ENCODE results near the gene TRPM7.
"Not testable (repeated sequence)": the region's sequence is repeated elsewhere in the genome, so short reads cannot be mapped to it uniquely, and the experiment has no call there.

The TRPM7 gene

GRCh38 chr15:50655555-50655954 lies 31.0 kb downstream of the TRPM7 start:
- no peak for DNase-seq (ENCODE audit: low spot score)

GRCh38 chr15:50653156-50653743 lies 33.3 kb downstream of the TRPM7 start:
- no peak for DNase-seq (ENCODE audit: low spot score)

GRCh38 chr15:50652671-50653070 lies 33.9 kb downstream of the TRPM7 start:
- no peak for DNase-seq (ENCODE audit: low spot score)

GRCh38 chr15:50641318-50641717 lies 45.3 kb downstream of the TRPM7 start:
- no peak for DNase-seq (ENCODE audit: low spot score)

- no peak for DNase-seq (ENCODE audit: low spot score)
Measured at GRCh38 chr15:50636146-50636545, 50.5 kb downstream of the TRPM7 start.

- DNase-seq (ENCODE audit: low spot score), result no peak
Measured at GRCh38 chr15:50633653-50634052, 52.9 kb downstream of the TRPM7 start.

GRCh38 chr15:50628421-50628820 lies 58.2 kb downstream of the TRPM7 start:
- DNase-seq (ENCODE audit: low spot score), result no peak

- DNase-seq (ENCODE audit: low spot score), result no peak
Measured at GRCh38 chr15:50627351-50628055, 59.1 kb downstream of the TRPM7 start.

- DNase-seq (ENCODE audit: low spot score), result no peak
Measured at GRCh38 chr15:50624616-50625168, 61.9 kb downstream of the TRPM7 start.

- DNase-seq (ENCODE audit: low spot score), result not testable (repeated sequence)
Measured at GRCh38 chr15:50622361-50622943, 64.1 kb downstream of the TRPM7 start.

- not testable (repeated sequence) for DNase-seq (ENCODE audit: low spot score)
Measured at GRCh38 chr15:50616960-50617359, 69.6 kb downstream of the TRPM7 start.

GRCh38 chr15:50616554-50616953 lies 70.0 kb downstream of the TRPM7 start:
- DNase-seq (ENCODE audit: low spot score), result not testable (repeated sequence)

- DNase-seq (ENCODE audit: low spot score), result no peak
Measured at GRCh38 chr15:50613600-50613999, 73.0 kb downstream of the TRPM7 start.

GRCh38 chr15:50607129-50607528 lies 79.5 kb downstream of the TRPM7 start:
- DNase-seq (ENCODE audit: low spot score), result no peak

GRCh38 chr15:50605462-50605861 lies 81.1 kb downstream of the TRPM7 start:
- DNase-seq (ENCODE audit: low spot score), result no peak

- not testable (repeated sequence) for DNase-seq (ENCODE audit: low spot score)
Measured at GRCh38 chr15:50602028-50602427, 84.6 kb downstream of the TRPM7 start.

GRCh38 chr15:50594311-50594710 lies 92.3 kb downstream of the TRPM7 start:
- no peak for DNase-seq (ENCODE audit: low spot score)

- DNase-seq (ENCODE audit: low spot score), result no peak
Measured at GRCh38 chr15:50593761-50594160, 92.8 kb downstream of the TRPM7 start.

- no peak for DNase-seq (ENCODE audit: low spot score)
Measured at GRCh38 chr15:50590288-50590687, 96.3 kb downstream of the TRPM7 start.

GRCh38 chr15:50577492-50577891 lies 109.1 kb downstream of the TRPM7 start:
- no peak for DNase-seq (ENCODE audit: low spot score)

- no peak for DNase-seq (ENCODE audit: low spot score)
Measured at GRCh38 chr15:50576166-50576565, 110.4 kb downstream of the TRPM7 start.

- not testable (repeated sequence) for DNase-seq (ENCODE audit: low spot score)
Measured at GRCh38 chr15:50573842-50574241, 112.8 kb downstream of the TRPM7 start.

GRCh38 chr15:50563756-50564155 lies 122.8 kb downstream of the TRPM7 start:
- DNase-seq (ENCODE audit: low spot score), result no peak
